Measurements from ENCODE around the gene ZNF710.
"Not testable (repeated sequence)": the region's sequence is repeated elsewhere in the genome, so short reads cannot be mapped to it uniquely, and the experiment has no call there.

ZNF710 gene

DNA sequence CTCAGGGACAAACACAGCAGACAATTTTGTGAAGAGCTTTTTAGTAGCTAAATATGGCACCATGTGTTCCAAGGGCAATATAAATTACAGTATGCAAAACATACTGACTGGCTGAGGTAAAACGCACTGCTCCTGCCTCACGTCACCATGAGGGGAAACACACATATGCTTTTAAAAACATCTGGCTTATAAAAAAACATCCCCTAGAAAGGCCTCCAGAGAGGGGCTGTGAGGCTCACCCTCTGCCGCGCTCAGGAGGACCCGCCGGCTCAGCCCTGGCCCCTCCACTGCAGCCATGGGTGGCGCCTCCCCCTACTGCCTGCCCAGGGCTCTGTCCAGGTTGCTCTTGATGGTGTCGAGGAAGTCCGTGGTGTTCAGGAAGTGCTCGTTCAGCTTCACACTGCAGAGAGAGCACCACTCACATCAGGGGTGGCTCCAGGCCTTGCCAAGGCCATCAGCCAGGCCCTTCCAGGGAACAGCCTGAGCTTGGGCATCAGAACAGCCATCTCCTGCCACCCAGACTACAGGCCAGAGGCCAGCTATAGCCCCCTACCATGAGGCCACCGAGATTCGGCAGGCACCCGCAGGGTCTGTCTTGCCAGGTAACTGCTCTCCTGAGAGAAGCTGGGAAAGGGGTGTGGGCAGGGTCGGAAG, 83.0 kb downstream of the ZNF710 start:
- no peak for DNase-seq

DNA sequence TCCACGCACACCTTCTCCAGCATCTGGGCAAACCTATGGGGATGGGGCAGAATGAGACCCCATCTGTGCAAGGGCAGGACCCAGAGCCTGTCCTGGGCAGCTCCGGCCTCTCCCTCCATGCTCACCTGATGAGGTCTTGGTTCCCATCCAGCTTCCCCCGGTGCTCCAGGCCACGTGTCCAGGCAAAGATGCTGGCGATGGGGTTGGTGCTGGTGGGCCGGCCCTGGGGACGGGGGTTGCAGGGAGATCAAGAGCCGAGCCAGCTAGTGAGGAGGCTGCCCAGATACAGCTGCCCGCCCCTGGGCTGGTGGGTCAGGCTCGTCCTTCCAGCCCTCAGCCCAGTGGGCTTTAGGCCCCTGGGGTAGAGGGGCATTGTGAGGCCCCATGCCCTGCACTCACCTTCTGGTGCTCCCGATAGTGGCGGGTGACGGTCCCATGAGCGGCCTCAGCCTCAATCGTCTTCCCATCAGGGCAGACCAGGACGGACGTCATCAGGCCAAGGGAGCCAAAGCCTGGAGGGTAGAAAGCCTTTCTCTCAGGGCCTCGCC, 83.8 kb downstream of the ZNF710 start:
- no peak for DNase-seq

DNA sequence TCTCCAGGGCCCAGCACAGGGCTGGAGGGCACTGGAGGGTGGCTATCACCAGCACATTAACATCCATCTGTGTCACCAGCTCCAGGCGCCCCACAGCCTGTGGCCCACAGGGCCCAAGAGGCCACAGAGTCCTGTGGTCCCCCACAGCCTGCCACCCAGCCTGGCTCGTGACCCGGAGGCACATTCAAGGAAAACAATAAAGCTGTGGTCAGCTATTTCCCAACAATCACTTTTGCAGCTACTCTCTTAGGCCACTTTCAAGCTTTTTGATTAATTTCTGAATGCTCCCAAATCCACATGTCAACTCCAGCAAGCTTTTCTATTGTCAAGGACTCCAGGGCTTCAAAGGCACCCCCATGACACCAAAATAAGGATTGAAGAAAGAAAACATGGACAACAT, 84.4 kb downstream of the ZNF710 start:
- DNase-seq, result no peak

DNA sequence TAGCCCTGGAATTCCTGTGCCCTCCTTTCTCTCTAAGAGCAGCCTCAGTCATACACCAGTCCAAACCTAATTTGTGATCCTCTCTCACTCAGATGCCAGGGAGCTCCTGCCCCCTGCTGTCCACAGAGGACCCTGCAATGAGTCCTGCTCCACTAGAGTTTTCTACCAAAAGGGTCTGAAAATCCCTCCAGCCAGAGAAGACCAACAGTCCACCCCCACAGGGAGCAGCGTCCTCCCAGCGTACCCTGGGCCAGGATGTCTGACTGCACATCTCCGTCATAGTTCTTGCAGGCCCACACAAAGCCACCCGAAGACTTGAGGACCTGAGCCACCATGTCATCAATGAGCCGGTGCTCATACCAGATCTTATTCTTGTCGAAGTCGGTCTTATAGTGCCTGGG, 85.7 kb downstream of the ZNF710 start:
- DNase-seq, result peak; percentile 65

DNA sequence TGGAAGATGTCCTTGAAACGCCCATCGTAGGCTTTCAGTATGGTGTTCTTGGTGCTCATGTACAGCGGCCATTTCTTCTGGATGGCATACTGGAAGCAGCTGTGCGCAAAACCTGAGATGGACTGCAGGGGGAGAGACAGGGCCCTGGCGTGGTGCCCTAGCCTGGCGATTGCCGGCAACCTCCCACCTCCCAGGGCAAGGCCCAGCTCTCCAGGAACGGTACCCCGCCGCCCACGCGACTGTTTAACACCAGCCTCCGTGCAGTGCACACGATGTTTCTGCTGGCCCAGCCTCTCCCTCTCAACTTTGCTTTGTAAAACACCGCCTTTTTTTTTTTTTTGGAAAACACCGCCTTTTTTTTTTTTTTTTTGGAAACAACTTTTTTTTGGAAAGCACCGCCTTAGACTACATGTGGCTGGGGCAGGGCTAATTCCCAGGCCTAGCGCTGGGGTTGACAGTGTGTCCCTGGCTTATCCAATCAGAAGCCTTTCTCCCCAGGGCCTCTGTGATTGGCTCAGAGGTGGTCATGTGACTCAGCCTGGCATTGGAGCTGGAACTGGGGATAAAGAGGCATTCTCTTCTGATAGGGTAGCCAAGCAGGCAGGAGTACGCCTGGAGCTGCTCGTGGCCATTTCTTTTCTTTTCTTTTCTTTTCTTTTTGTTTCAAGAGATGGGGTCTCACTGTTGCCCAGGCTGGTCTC, 86.5 kb downstream of the ZNF710 start:
- DNase-seq, result peak; percentile 42

DNA sequence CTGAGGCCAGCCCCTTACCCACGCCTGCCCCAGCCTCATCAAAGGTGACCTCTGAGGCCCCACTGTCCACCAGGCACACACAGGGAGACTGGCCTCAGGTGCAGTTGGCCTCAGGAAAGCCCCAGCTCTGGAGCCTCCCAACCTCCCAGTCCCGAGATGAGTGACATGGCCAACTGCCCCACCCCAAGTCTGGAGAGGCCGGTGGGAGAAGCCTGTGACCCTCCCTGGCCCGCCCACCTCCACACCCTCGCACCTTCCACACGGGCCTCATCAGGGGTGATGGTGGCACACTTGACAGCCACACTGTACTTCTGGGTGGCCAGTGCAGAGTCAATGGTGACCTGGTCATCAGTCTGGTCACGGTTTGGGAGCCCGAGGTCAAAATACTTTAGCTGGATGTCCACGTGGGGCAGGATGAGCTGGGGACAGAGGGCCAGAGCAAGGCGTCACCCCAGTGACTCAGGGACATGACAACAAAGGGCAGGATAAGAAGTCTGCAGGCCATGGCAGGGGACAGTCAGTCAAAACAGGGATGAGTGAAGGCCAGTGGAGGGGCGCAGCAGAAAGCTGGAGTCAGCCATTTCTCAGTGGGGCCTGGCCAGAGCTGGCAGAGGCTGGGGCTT, 89.2 kb downstream of the ZNF710 start:
- no peak for DNase-seq

DNA sequence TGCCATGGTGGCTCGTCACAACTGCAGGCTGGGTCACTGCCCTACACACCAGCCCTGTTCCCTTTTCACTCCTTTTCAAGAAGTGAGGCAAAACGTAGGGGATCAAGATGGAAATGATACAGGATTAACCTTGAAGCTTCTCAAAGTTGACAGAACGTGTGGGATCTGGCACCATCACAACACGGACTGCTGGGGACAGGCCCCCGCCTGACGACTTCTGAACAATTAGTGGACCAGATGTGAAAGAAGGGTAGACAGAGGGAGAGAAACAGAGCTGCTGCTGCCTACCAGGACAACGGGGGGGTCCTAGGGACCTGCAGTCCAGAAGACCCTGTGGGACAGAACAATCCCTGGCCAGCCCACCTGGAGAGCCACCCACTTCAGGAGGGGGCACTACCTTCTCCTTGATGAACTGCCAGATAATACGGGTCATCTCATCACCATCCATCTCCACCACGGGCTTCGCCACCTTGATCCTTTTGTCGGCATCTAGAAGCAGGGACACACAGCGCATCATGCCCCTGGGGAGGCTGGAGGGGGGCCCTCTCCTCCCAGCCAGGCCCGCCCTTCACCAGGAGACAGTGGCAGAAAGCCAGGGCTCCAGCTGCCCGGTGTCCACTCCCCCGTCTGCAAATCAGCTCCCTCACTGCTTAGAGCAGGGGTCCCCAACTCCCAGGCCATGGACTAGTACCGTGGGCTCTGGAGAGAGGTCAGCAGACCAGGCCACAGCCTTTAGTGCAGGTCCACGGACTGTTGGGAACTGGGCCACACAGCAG, 90.2 kb downstream of the ZNF710 start:
- no peak for DNase-seq

DNA sequence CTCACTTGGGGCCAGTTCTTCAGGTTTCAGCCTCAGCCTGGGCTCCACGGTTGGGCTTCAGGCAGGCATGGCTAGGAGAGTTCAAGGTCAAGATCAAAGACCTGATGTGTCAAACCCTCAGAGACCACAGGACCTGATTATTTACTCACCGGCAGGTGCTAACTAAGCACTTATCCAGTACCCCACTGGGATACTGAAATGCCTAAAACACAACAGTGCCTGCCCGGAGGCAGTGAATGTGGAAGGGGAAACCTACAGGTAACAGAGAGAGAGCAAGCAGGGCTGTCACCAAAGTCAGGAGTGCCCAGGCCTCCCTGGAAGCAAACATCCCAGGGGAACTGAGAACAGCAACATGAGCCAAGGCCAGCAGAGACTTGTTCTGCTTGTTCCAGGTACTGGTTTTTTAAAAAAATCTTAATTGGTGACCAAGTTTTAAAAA, 94.4 kb downstream of the ZNF710 start:
- DNase-seq, result peak; percentile 68

DNA sequence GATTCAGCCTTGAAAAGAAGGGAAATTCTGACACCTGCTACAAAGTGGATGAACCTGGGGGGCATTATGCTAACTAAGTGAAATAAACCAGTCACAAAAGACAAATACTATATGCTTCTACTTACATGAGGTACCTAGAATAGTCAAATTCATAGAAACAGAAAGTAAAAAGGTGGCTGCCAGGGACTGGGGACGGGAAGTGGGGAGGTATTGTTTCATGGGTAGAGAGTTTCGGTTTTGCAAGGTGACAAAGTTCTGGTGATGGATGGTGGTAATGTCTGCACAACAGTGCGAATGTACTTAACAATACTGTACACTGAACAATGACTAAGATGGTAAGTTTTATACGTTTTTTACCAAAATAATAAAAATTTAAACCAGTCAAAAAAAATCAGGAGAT, 96.4 kb downstream of the ZNF710 start:
- DNase-seq, result peak; percentile 91

DNA sequence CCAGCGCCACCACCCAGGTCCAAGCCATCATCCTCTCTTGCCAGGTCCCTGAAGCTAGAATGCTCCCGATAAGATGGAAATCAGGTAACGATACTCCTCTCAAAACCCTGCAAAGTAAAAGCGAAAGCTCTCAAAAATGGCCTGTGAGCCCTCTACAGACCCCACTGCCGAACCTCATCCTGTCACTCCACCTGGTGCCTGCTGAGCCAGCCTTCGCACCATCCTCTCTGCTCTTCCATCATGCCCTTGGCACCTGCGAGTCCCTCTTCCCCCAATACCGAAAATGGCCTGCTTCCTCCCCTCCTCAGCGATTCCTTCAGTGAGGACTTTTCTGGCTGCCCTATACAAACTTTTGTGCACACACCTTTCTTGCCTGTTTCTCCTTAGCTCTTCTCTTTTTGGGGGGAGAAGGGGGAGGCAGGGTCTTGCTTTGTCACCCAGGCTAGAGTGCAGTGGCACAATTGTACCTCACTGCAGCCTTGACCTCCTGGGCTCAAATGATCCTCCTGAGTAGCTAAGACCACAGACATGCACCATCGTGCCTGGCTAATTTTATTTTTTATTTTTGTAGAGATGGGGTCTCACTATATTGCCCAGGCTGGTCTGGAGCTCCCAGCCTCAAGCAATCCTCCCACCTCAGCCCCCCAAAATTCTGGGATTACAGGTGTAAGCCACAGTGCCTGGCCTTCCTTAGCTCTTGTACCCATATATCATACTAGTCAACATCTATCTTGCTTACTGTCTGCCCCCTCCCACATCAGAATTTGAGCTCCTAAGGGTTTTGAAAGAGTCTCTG, 98.1 kb downstream of the ZNF710 start:
- DNase-seq, result peak; percentile 62

DNA sequence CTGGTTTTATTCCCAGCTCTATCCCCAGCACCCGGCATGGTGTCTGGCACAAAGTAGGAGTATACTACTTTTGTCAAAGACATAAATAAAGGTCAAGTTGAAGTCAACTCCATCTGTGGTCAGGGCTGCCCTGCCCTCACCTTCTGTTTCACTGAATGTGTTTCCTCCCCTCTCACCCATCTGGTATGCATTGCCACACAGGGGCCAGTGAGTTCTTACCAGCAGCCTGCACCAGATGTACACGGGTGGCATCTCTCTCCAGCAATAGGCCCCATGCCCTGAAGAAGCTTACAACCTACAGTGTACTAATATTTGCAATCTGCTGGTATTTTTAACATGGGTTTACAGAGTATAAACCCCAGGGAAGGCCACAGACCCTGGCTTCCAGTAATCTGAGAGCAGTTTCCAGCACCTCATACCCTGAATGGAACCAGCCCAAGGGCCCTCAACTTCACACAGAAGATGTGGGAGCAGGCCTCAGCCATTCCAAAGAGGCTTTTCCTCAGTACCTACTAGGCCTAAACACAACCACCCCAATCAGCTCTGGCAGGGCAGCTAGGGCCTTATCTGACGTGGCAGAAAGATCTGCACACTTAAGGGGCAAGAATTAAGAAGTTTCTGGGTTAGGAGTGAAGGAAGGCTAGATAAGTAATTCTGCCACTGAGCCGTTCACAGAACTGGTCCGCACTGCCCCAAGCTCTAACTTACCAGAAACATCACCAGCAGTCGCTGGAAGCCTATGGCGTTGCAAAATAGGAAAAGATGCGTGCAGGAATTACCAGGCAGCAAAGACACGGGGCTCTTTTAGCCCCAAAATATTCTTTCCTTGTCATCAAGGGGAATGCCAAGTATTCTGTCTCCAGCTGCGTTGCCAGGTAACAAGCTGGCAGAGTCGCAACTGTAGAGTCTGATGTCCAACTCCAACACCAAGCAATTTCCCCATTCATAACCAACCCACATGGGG, 99.0 kb downstream of the ZNF710 start:
- peak; percentile 42 for DNase-seq

DNA sequence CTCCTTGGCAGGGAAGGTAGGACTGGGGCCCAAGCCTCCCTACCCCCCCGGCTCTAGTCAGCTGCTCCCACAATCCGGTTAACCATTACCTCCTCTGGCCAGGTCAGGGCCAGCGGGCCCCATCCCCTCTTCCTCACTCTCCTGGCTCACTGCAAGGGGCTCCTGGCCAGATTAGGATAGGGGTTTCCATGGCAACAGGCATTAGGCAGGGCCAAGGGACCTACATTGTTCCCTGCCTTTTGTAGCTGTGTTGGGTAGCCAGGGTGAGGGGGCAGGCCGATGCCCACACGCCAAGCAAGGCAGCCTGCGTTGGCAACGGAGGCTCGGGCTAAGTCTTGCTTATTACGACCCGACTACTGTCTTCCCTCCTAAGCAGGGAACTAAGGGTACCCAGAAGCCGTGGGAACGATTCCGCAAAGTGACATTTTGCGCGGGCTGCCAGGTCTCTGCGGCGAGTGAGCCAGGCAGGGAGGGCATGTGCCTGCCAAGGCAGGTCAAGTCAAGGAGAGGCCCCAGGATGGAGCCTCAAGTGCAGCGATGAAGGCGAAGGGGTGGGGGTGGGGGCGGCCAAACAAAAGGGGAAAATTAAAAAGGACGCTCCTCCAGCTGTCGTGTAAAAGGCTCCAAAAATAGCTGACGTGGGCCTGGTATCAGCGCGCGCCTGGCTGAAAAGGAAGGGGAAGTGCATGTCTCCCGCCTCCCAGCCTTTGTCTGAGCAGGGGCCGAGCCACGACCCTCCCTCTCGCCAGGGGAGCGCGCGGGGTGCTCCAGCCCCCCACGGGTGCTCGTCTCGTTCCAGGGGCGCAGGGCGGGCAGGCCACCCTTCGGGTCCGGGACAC, 100.2 kb downstream of the ZNF710 start:
- DNase-seq, result peak; percentile 50

DNA sequence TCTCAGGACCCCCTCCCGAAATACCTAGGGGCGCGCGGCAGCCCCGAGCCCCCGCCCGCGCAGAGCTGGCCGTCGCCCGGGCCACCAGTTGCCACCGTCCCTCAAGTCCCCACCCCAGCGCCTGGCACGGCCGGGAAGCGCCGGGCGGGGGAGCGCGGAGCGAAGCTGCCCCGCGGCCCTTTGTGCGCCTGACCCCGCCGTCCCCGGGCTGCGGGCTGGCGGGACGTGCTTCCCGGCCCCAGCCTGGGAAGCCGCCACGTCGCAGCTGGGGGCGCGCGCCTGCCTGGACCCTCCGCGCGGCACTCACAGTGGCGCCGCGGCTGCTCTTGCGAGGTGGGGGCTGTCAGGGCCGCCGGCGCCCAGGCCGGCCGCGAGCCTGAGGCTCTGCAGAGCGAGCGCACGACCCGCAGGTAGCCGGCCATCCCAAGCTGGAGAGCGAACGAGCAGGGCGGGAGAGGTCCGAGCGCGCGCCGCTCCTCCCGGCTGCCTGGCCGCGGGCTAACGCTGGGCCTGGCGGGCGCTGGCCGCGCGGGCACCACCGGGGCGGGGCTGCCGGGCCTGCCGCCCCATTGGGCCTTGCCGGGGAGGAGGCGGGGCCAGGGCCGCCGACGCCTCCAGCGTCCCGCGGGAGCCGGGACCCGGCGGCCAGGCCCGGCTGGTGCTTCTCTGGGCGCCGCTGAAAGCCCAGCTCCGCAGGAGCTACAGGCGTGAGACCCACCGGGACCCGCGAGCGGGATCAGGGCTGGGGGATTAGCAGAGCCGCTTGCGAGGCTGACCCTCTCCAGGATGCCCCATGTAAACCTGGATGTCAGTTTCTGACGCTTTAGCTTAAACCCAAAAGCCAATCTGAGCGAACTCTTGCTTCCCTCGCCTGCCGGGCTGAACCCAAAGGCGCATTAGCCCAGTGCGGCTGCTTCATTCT, 101.1 kb downstream of the ZNF710 start, which contains the start of gene IDH2:
Gene IDH2, minus strand, starts transcription at position 500 of the 922 bp plus-strand sequence. Its CDS starts 78 bp downstream, at position 422.
- peak; percentile 85 for DNase-seq

DNA sequence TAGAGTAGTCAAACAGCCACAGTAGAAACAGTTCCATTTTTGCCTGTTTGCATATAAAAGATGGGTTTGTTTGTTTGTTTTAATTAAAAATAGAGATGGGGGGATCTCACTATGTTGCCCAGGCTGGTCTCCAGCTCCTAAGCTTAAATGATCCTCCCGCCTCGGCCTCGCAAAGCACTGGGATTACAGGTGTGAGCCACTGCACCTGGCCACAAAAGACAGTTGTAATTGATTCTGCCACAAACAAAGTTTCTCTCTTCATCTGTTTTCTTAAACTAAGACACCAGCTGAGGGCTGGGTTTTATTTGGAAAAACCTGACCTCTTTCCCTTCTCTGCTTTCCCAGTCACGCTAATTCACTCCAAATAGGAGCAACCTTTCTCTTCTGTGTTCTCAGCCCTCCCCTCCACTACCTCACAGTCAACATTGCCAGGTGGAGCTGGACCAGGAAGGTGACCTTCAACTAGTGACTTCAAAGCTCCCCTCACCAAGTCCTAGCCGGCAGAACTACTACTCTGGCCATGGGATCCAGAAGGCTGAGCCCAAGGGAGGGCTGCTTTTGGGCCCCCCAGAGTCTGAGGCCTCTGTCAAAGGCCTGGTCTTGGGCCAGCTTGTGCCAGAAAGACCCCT, 102.7 kb downstream of the ZNF710 start:
- no peak for DNase-seq

DNA sequence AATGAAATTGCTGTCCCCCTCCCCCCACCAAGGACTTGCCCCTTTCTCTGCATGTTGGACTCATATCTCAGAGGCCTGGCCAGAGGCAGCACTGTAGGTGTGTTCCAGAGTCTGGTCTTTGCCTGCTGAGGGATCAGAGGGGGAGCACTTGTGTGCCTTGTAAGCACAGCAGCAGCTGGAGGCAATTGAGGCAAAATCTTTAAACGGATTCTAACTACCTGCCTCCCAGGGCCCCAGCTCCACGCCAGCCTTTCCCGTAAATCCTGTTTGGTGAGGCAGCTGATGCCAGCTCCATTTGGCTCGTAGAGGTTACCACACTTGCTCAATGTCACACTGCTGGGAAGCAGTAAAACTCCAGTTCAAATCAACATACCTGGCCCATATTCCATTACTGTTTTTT, 103.4 kb downstream of the ZNF710 start:
- DNase-seq, result no peak

DNA sequence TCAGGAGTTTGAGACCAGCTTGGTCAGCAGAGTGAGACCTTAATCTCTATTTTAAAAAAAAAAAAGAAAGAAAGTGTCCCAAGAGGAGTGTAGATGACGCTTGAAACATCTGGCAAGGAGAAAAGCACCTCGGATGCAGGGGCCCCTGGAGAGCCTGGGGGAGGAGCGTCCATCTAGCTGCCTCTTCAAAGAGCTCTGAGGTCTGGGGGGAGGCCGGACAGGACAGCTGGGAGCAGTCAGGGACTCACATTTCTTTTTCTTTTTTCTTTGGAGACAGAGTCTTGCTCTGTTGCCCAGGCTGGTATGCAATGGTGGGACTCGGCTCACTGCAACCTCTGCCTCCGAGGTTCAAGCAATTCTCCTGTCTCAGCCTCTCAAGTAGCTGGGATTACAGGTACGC, 104.4 kb downstream of the ZNF710 start:
- no peak for DNase-seq

DNA sequence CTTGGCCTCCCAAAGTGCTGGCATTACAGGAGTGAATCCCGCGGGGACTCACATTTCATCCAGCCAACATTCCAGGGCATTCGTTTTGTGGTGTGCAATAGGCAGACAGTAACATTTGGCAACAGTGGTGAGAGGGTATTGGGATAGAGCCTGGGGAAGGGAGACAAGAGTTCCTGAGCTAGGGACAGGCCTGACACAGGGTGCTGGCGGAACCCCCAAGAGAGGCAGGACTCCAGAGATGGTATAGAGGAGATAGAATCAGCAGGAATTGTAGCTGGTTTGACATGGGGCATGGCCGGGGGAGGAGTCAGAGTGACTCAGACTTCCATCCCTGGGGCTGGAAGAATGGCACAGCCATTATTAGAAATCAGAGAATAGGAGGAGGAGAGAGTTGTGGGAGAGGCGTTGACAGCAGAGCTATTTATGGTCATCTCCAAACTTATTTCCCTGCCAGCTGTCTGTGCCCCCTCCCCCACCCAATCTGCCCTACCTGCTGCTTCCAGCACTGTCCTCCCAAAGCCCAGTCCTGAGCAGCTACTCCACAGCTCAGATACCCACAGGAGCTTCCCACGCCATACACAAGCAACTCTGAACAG, 105.5 kb downstream of the ZNF710 start:
- DNase-seq, result no peak

DNA sequence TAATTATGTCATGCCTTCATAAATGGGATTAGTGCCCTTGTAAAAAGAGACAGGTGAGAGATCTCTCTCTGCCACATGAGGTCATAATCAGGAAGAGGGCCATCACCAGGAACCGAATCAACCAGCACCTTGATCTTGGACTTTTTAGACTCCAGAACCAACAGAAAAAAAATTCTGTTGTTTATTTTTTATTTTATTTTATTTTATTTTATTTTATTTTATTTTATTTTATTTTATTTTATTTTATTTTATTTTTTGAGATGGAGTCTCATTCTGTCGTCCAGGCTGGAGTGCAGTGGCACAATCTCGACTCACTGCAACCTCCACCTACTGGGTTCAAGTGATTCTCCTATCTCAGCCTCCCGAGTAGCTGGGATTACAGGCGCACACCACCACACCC, 106.9 kb downstream of the ZNF710 start:
- not testable (repeated sequence) for DNase-seq

Data from activated CD4-positive, alpha-beta T cell treated with anti-CD3 and anti-CD28 coated beads, Interleukin-2, Interleukin-6, amounts not matched to agents 100 ng/mL and 50 ng/mL, durations not matched to agents 16 hours and 8 hours (primary cell).